ENCODE data around the gene PTPRD. TPM values are rescaled to one million over a fixed set of nuclear protein-coding genes. Genes with fewer than 3 reads are reported as not detected.

Gene PTPRD
- total RNA-seq, 1 experiment from 2014 or later, result 1.8 TPM

DNA sequence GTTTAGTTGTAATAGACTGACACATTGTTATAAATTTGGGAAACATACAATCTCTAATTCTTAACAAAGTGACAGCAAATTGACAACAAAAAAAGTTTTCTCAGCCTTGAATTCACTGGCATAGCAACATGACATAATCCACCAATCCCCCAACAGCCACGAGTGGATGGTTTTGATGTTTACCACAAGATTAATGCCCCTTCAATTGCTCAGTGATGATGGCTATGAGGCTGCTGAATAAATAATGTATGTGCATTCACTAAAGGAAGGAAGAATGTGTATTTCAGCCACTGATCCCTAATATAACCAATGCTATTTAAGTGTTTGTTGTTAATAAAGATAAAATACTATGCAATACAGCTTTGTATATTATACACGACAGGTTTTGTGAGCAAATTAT is 2069.6 kb downstream of the PTPRD start:
- BruUV-seq (replicated peaks), result no TSS peak
- intact Hi-C loops (cut with micrococcal nuclease; ENCODE audit: unreplicated experiment), result no loop called here
- H3K9me3 Mint-ChIP-seq (ENCODE audit: low read depth, unreplicated experiment), result no peaks in the 10 kb centered on the region

DNA sequence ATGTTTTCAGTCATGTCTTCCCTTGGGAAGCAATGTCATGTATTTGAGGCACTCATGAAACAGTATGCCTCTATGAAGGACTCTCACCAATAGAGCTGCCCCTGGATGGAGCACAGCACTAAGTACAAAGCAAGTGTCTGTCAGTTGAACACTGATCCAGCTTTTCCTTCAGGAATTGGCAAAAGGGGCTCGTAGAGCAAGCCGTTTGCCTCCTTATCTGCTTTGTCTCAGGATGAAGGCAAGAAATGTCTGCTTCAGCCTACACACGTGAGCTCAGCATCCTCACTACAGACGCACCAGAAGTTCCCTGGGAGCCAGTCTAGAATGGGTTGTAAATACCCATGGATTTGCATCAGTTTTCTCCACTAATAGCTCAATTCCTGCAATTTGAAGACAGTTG is 2070.3 kb downstream of the PTPRD start:
- CTCF ChIA-PET, result no interaction called here
- Mint-ChIP-seq H3K9me3 (ENCODE audit: low read depth, unreplicated experiment) (no peaks in the 10 kb centered on the region), H3K27ac (ENCODE audit: unreplicated experiment) (no peak overlapping the region), H3K27me3 (ENCODE audit: unreplicated experiment) (no peaks in the 10 kb centered on the region), H3K4me1 (ENCODE audit: low read depth, unreplicated experiment) (no peaks in the 10 kb centered on the region), H3K4me3 (ENCODE audit: low read depth, unreplicated experiment) (no peak overlapping the region), H3K36me3 (ENCODE audit: insufficient read depth, unreplicated experiment) (no peaks in the 10 kb centered on the region)
- BruUV-seq (replicated peaks), result no TSS peak
- TF ChIP-seq, protein P1, sequence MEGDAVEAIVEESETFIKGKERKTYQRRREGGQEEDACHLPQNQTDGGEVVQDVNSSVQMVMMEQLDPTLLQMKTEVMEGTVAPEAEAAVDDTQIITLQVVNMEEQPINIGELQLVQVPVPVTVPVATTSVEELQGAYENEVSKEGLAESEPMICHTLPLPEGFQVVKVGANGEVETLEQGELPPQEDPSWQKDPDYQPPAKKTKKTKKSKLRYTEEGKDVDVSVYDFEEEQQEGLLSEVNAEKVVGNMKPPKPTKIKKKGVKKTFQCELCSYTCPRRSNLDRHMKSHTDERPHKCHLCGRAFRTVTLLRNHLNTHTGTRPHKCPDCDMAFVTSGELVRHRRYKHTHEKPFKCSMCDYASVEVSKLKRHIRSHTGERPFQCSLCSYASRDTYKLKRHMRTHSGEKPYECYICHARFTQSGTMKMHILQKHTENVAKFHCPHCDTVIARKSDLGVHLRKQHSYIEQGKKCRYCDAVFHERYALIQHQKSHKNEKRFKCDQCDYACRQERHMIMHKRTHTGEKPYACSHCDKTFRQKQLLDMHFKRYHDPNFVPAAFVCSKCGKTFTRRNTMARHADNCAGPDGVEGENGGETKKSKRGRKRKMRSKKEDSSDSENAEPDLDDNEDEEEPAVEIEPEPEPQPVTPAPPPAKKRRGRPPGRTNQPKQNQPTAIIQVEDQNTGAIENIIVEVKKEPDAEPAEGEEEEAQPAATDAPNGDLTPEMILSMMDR (IDR thresholded peaks at IDR 0.05; ENCODE audit: unreplicated experiment), result no peak
- DNase-seq, result no peak
- intact Hi-C loops (cut with micrococcal nuclease; ENCODE audit: unreplicated experiment), result no loop called here

More for the DNA sequence above, 2069.6 kb downstream of the PTPRD start:
- Mint-ChIP-seq H3K4me3 (ENCODE audit: low read depth, unreplicated experiment) (no peak overlapping the region), H3K36me3 (ENCODE audit: insufficient read depth, unreplicated experiment) (no peaks in the 10 kb centered on the region), H3K27ac (ENCODE audit: unreplicated experiment) (no peak overlapping the region), H3K27me3 (ENCODE audit: unreplicated experiment) (no peaks in the 10 kb centered on the region), H3K4me1 (ENCODE audit: low read depth, unreplicated experiment) (no peaks in the 10 kb centered on the region)
- CTCF ChIA-PET, result no interaction called here
- TF ChIP-seq, protein P1 (IDR thresholded peaks at IDR 0.05; ENCODE audit: unreplicated experiment), result no peak
- no peak for DNase-seq

DNA sequence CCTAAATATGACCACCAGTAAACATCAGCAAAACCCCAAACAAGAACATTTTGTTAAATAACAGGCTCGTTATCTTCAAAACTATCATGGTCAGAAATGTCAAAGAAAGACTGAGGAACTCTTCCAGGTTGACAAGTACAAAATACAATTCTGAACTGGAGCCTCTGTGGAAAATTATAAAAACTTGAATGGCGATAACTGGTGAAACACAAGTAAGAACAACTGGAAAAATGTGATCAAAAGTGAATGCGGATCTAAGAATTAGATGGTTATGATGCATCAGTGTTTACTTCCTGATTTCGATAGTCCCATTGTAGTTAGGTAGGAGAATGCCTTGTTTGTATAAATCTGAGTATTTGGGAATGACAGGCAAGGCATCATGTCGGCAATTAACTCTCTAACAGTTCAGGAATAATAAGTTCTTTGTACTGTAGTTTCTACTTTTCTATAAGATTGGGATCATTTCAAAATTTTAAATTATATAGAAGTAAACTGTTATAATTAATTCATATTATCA is 2073.1 kb downstream of the PTPRD start:
- DNase-seq, result no peak
- no peak overlapping the region for H3K4me3 Mint-ChIP-seq (ENCODE audit: low read depth, unreplicated experiment)
- TF ChIP-seq, protein P1 (IDR thresholded peaks at IDR 0.05; ENCODE audit: unreplicated experiment), result no peak

DNA sequence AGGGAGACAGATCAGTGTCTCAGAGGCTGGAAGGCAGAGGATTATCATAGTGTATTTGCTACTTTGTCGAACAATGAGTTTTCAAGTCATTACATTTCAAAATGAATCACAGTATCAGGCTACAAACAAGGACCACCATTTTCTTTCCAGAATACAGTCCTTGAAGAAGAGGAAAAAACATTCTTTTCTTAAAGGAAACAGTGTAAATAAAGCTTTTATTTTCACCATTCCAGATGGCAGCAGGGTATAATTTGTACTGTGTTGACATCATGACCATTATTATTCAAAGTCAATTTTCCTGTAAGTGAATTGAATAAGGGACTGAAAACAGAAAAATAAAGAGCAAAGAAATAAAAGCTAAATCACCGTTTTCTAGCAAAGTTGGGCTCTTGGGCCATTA is 2076.0 kb downstream of the PTPRD start:
- TF ChIP-seq, protein P1 (IDR thresholded peaks at IDR 0.05; ENCODE audit: unreplicated experiment), result no peak
- peaks cover 2% of the 10 kb centered on the region for H3K9me3 Mint-ChIP-seq (ENCODE audit: low read depth, unreplicated experiment)
- H3K4me3 Mint-ChIP-seq (ENCODE audit: low read depth, unreplicated experiment), result no peak overlapping the region
- H3K27me3 Mint-ChIP-seq (ENCODE audit: unreplicated experiment), result no peaks in the 10 kb centered on the region
- no peak overlapping the region for H3K27ac Mint-ChIP-seq (ENCODE audit: unreplicated experiment)
- no peaks in the 10 kb centered on the region for H3K4me1 Mint-ChIP-seq (ENCODE audit: low read depth, unreplicated experiment)
- DNase-seq, result no peak
- CTCF ChIA-PET, result no interaction called here
- H3K36me3 Mint-ChIP-seq (ENCODE audit: insufficient read depth, unreplicated experiment), result no peaks in the 10 kb centered on the region
- no TSS peak for BruUV-seq (replicated peaks)
- intact Hi-C loops (cut with micrococcal nuclease; ENCODE audit: unreplicated experiment), result no loop called here

More for the DNA sequence above, 2073.1 kb downstream of the PTPRD start:
- CTCF ChIA-PET, result no interaction called here
- Mint-ChIP-seq H3K4me1 (ENCODE audit: low read depth, unreplicated experiment) (no peaks in the 10 kb centered on the region), H3K9me3 (ENCODE audit: low read depth, unreplicated experiment) (no peaks in the 10 kb centered on the region), H3K36me3 (ENCODE audit: insufficient read depth, unreplicated experiment) (no peaks in the 10 kb centered on the region), H3K27ac (ENCODE audit: unreplicated experiment) (no peak overlapping the region), H3K27me3 (ENCODE audit: unreplicated experiment) (no peaks in the 10 kb centered on the region)
- intact Hi-C loops (cut with micrococcal nuclease; ENCODE audit: unreplicated experiment), result no loop called here
- BruUV-seq (replicated peaks), result no TSS peak

All from Calu3 (cell line).